ENCODE results near the gene SLC43A3. TPM values are rescaled to one million over a fixed set of nuclear protein-coding genes. Genes with fewer than 3 reads are reported as not detected.

The SLC43A3 gene
- total and polyA plus RNA-seq, 12 donors, result 12.1 to 36.2 (median 19.8) TPM

DNA sequence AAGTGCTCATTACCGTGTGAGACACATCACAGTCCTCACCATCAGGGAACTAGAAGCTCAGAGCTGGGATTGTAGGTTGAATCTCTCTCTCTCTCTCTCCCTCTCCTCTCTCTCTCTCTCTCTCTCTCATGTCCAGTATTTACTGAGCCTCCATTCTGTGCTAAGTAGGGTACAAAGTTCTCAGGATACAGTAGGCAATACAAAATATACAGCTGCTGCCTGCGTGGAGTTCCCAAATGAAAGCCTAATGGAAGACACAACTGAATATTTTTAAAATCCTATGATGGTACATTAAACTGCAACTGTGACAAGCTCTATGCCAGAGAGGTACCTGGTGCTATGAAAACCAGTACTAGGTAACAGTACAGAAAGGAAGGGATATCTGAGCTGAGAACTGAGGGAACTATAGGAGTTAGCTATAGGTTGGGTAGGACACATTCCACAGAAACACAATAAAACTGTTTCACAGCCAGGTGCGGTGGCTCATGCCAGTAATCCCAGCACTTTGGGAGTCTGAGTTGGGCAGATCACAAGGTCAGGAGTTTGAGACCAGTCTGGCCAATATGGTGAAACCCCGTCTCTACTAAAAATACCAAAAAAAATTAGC is 26.8 kb downstream of the SLC43A3 start:
- Histone ChIP-seq H3K27ac (no peak overlapping the region), H3K9me3 (no peaks in the 10 kb centered on the region), H3K4me3 (no peak overlapping the region), H3K36me3 (peaks cover 0 to 3% (median 0%) of the 10 kb centered on the region in 9 donors), H3K27me3 (no peaks in the 10 kb centered on the region), H3K4me1 (peaks cover 0 to 2% (median 0%) of the 10 kb centered on the region in 9 donors)
- intact Hi-C loops (cut with DNase I), result no loop called here
- ATAC-seq (no peak), DNase-seq (no peak)
- 91 to 93% methylated on average over 4 of the region's 4 CpGs for WGBS, 2 donors
- no peak for TF ChIP-seq CTCF (IDR thresholded peaks at IDR 0.05)

DNA sequence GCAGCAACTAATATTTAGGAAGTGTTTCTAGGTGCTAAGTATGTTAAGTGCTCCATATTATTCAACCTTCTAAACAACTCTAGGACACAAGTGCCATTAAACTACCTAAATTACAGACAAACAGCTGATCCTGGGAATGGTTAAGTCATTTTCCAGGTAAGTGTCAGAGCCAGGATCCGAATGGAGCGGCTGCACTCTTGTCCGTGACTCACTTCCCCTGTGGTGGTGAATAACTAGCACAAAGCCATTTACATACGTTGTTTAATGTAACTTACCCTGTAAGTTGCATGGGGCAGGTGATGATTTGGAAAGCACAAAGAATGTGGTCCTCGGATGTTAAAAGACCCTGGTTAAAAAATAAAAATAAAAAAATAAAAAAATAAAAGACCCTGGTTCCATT is 27.7 kb downstream of the SLC43A3 start:
- Histone ChIP-seq H3K4me3 (no peak overlapping the region), H3K27ac (no peak overlapping the region), H3K4me1 (no peaks in the 10 kb centered on the region), H3K36me3 (no peaks in the 10 kb centered on the region), H3K9me3 (no peaks in the 10 kb centered on the region), H3K27me3 (no peaks in the 10 kb centered on the region)
- no peak for TF ChIP-seq CTCF (IDR thresholded peaks at IDR 0.05)
- no peak for DNase-seq
- ATAC-seq, result no peak
- intact Hi-C loops (cut with DNase I), result no loop called here
- WGBS, 2 donors, result 69 to 75% methylated on average over 5 of the region's 5 CpGs

DNA sequence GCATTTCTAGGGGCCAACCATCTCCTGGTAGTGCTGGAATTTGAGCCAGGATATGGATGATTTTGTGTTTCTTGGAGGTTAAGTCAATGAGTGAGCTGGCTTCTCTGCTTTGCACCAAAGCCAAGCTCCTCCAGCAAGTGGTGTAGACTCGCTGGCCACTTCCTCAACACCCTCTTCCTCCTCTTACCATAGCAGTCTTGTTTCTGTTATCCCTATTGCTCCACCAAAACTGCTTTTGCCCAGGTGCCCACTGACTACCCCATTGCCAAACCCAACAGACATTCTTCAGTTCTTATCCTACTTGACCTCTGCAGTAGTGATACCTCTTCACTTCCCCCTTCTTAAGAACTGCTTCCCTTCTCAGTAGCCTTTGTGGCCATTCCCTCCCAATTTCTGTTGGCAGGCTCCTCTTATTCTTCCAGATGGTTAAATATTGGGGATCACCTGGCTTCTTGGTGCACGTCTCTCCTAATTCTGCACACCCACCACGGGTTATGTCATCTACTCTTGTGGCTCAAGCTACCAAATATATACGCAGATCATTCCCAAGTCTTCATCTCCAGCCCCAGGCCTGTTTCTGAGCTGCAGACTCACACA is 29.4 kb downstream of the SLC43A3 start:
- Histone ChIP-seq H3K9me3 (no peaks in the 10 kb centered on the region), H3K27me3 (no peaks in the 10 kb centered on the region), H3K36me3 (no peaks in the 10 kb centered on the region), H3K27ac (no peak overlapping the region), H3K4me3 (no peak overlapping the region), H3K4me1 (no peaks in the 10 kb centered on the region)
- no peak for DNase-seq
- WGBS, 2 donors, result 85 to 87% methylated on average over 4 of the region's 4 CpGs
- TF ChIP-seq CTCF (IDR thresholded peaks at IDR 0.05), result no peak
- intact Hi-C loops (cut with DNase I), result no loop called here
- ATAC-seq, result no peak

GRCh38 chr11:57396744-57397143 is 30.2 kb downstream of the SLC43A3 start:
- no peak for TF ChIP-seq CTCF (IDR thresholded peaks at IDR 0.05)
- Histone ChIP-seq H3K4me1 (no peaks in the 10 kb centered on the region), H3K27ac (no peak overlapping the region), H3K4me3 (no peak overlapping the region), H3K9me3 (no peaks in the 10 kb centered on the region), H3K36me3 (no peaks in the 10 kb centered on the region), H3K27me3 (no peaks in the 10 kb centered on the region)
- ATAC-seq (no peak), DNase-seq (no peak)
- WGBS, 2 donors, result 63 to 78% methylated on average over 2 of the region's 2 CpGs
- intact Hi-C loops (cut with DNase I), result no loop called here
